ENCODE data around the gene C2CD4A. TPM values are rescaled to one million over a fixed set of nuclear protein-coding genes. Genes with fewer than 3 reads are reported as not detected.

C2CD4A gene
- polyA plus RNA-seq, 4 donors, result 0.24 to 0.46 (median 0.31) TPM; not detected in 1

Other genes starting within 250 kb of the C2CD4A start
- gene VPS13C, start 6.5 kb upstream of the C2CD4A start, polyA plus RNA-seq (ENCODE audit: insufficient read length in 4 of 4), result 10 to 100 TPM; 30.9 to 53.3 (median 42.4) TPM
- 1 to 10 TPM in 1 of 4 donors, under 1 TPM in 3; 0.59 to 2.8 (median 0.75) TPM for gene C2CD4B, start 98.3 kb downstream of the C2CD4A start, polyA plus RNA-seq (ENCODE audit: insufficient read length in 4 of 4)

Data from left renal pelvis (tissue), 4 donors.